Stimulated activated CD4-positive, alpha-beta T cell treated with anti-CD3 and anti-CD28 coated beads, Interleukin-12 subunit alpha, Interleukin-12 subunit beta, amount 100 ng/mL, for 24 hours (primary cell): Measurements from ENCODE around the gene PIM1.

Experiments used
- DNase-seq, 2 experiments: peaks; one replicate each; pipeline ENCODE4 v3.0.0-alpha.2; 2020; ENCODE audit warnings: low read depth in 2 of 2

PIM1 gene

DNA sequence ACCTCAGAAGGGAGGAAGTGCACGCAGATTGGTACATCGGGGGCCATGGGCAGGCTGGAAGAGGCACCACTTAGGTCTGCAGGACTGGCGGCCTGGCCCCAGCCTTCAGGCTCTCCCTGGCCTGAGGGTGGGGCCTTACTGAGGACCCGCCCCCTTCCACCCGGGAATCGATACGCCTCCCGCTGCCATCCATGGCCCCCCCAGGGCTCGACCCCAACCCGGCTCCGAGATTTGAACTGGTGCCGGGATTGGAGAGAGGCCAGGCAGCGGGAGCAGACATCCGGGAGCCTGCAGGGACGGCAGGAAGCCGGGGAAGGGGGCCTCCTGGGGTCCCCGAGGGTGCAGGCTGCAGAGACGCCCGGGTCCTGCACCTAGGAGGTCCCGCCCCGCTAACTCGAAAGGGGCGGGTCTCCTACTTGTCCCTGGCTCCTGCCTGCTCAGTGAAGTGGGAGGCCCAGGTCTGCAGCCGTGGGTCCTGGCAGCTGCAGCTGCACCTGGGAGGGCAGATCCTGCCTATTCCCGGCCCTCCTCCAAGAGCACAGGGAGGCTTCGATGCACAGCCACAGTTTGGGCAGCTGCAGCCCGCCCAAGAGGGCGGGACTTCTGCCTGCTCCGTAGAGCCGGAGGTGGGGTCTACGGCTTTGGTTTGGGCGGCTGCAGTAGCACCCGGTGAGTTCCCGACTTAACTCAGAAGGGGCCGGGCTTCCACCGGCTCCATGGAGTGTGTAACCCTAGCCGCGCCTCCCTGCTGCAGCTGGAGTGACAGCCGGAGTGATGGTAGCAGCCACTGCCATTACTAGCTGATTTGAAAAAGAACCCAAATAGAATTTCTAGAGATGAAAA lies 52.4 kb downstream of the PIM1 start:
- DNase-seq = peak; percentile 48 to 67

DNA sequence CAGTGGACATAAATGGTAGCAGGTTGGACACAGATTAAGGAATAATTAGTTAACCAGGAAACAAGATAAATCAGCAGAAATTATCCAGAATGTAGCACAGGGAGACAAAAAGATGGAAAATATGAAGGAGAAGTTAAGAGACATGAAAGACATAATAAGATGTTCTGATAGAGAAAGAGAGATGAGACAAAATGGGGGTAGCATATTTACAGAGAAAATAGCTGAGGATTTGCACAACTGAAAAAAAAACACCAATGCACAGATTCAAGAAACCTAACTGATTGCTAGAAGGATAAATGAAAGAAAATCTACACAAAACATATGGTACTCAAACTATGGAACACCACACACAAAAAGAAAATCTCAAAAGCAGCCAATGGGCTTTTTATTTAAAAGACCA lies 53.0 kb downstream of the PIM1 start:
- DNase-seq = no peak
